Measurements from ENCODE around the gene ZNF687. TPM values are rescaled to one million over a fixed set of nuclear protein-coding genes. Genes with fewer than 3 reads are reported as not detected.

The ZNF687 gene
- total RNA-seq, 1 experiment from 2014 or later = 23.9 TPM

GRCh38 chr1:151277249-151277648, 4.8 kb upstream of the ZNF687 start:
- H3K9me3 Mint-ChIP-seq (ENCODE audit: unreplicated experiment) = no peaks in the 10 kb centered on the region
- H3K27me3 Mint-ChIP-seq (ENCODE audit: insufficient read depth, unreplicated experiment) = no peaks in the 10 kb centered on the region
- TF ChIP-seq CTCF (IDR thresholded peaks at IDR 0.05; ENCODE audit: insufficient read depth in 1 of 2, low read depth in 1 of 2, low read length in 1 of 2, severe bottlenecking in 1 of 2, unreplicated experiment in 1 of 2) = no peak
- BruUV-seq (replicated peaks) = no TSS peak
- H3K4me3 Mint-ChIP-seq (ENCODE audit: unreplicated experiment) = no peak overlapping the region
- peaks cover 17% of the 10 kb centered on the region for H3K36me3 Mint-ChIP-seq (ENCODE audit: insufficient read depth, unreplicated experiment)
- no peaks in the 10 kb centered on the region for H3K27me3 ChIP-seq (replicated peaks; ENCODE audit: control insufficient read depth, insufficient read depth, low read length)
- H3K4me1 ChIP-seq = no peaks in the 10 kb centered on the region
- ChIA-PET POLR2A (interaction anchor here (0.7 kb wide), 1 partner anchor 146 kb away, joined by 3 read pairs; no protein-coding TSS in a partner anchor), CTCF (no interaction called here)
- intact Hi-C loops (cut with micrococcal nuclease; ENCODE audit: unreplicated experiment) = no loop called here
- H3K4me1 Mint-ChIP-seq (ENCODE audit: low read depth, unreplicated experiment) = no peaks in the 10 kb centered on the region
- DNase-seq = no peak
- no peaks in the 10 kb centered on the region for H3K36me3 ChIP-seq (ENCODE audit: control insufficient read depth, insufficient read depth, low read length)
- no peak overlapping the region for H3K4me3 ChIP-seq (ENCODE audit: low read depth, low read length)
- H3K27ac Mint-ChIP-seq (ENCODE audit: unreplicated experiment) = no peak overlapping the region
- no peaks in the 10 kb centered on the region for H3K9me3 ChIP-seq

- BruUV-seq (replicated peaks) = TSS peak; percentile 79
- Mint-ChIP-seq H3K27me3 (ENCODE audit: insufficient read depth, unreplicated experiment) (no peaks in the 10 kb centered on the region), H3K9me3 (ENCODE audit: unreplicated experiment) (no peaks in the 10 kb centered on the region), H3K4me1 (ENCODE audit: low read depth, unreplicated experiment) (peaks cover 6% of the 10 kb centered on the region), H3K27ac (ENCODE audit: unreplicated experiment) (peak overlapping the region; percentile 97), H3K36me3 (ENCODE audit: insufficient read depth, unreplicated experiment) (peaks cover 35% of the 10 kb centered on the region), H3K4me3 (ENCODE audit: unreplicated experiment) (peak overlapping the region; percentile 88)
- Histone ChIP-seq H3K36me3 (ENCODE audit: control insufficient read depth, insufficient read depth, low read length) (peaks cover 2% of the 10 kb centered on the region; the same call in 1 of the 2 replicates), H3K4me1 (0 out of 2 replicates have a peak, but pooled peaks cover 4% of the 10 kb centered on the region), H3K9me3 (no peaks in the 10 kb centered on the region), H3K4me3 (ENCODE audit: low read depth, low read length) (peak overlapping the region; percentile 74), H3K27me3 (replicated peaks; ENCODE audit: control insufficient read depth, insufficient read depth, low read length) (no peaks in the 10 kb centered on the region)
- no peak for TF ChIP-seq CTCF (IDR thresholded peaks at IDR 0.05; ENCODE audit: insufficient read depth in 1 of 2, low read depth in 1 of 2, low read length in 1 of 2, severe bottlenecking in 1 of 2, unreplicated experiment in 1 of 2)
- peak; percentile 98 for DNase-seq
- CTCF ChIA-PET = interaction anchor here (0.5 to 1.6 kb wide), 14 partner anchors 13 to 715 kb away, joined by 3 to 9 read pairs (median 4); partner anchors contain the start of genes MLLT11, PI4KB, PSMB4 and PSMD4
- intact Hi-C loops (cut with micrococcal nuclease; ENCODE audit: unreplicated experiment) = loop anchor here (1.0 to 5.0 kb wide), 5 partner anchors 27 to 231 kb away; partner anchors contain the start of genes CGN, PI4KB, PIP5K1A and PSMD4
- POLR2A ChIA-PET = interaction anchor here (0.5 to 1.8 kb wide), 17 partner anchors 11 to 584 kb away, joined by 3 to 19 read pairs (median 4); partner anchors contain the start of genes CGN, GOLPH3L, PI4KB and PSMD4
Measured at GRCh38 chr1:151281225-151281968, 702 bp upstream of the ZNF687 start.

GRCh38 chr1:151282883-151283725, 1.0 kb downstream of the ZNF687 start:
- CTCF ChIA-PET = interaction anchor here (0.5 to 1.5 kb wide), 4 partner anchors 14 to 58 kb away, joined by 3 read pairs; partner anchors contain the start of gene PSMD4
- H3K4me3 ChIP-seq (ENCODE audit: low read depth, low read length) = peak overlapping the region; percentile 74
- intact Hi-C loops (cut with micrococcal nuclease; ENCODE audit: unreplicated experiment) = loop anchor here (5.0 kb wide), 2 partner anchors 64 to 229 kb away; partner anchors contain the start of genes CGN and RFX5
- Mint-ChIP-seq H3K36me3 (ENCODE audit: insufficient read depth, unreplicated experiment) (peaks cover 46% of the 10 kb centered on the region), H3K9me3 (ENCODE audit: unreplicated experiment) (no peaks in the 10 kb centered on the region), H3K27ac (ENCODE audit: unreplicated experiment) (peak overlapping the region; percentile 85), H3K4me1 (ENCODE audit: low read depth, unreplicated experiment) (peaks cover 6% of the 10 kb centered on the region), H3K27me3 (ENCODE audit: insufficient read depth, unreplicated experiment) (no peaks in the 10 kb centered on the region), H3K4me3 (ENCODE audit: unreplicated experiment) (peak overlapping the region; percentile 88)
- POLR2A ChIA-PET = interaction anchor here (0.5 kb wide), 1 partner anchor 93 kb away, joined by 3 read pairs; no protein-coding TSS in a partner anchor
- no TSS peak for BruUV-seq (replicated peaks)
- peaks cover 4% of the 10 kb centered on the region for H3K36me3 ChIP-seq (ENCODE audit: control insufficient read depth, insufficient read depth, low read length)
- DNase-seq = no peak
- no peaks in the 10 kb centered on the region for H3K9me3 ChIP-seq
- H3K4me1 ChIP-seq = 0 out of 2 replicates have a peak, but pooled peaks cover 4% of the 10 kb centered on the region
- no peaks in the 10 kb centered on the region for H3K27me3 ChIP-seq (replicated peaks; ENCODE audit: control insufficient read depth, insufficient read depth, low read length)
- TF ChIP-seq CTCF (IDR thresholded peaks at IDR 0.05; ENCODE audit: insufficient read depth in 1 of 2, low read depth in 1 of 2, low read length in 1 of 2, severe bottlenecking in 1 of 2, unreplicated experiment in 1 of 2) = no peak
